Left colon (tissue), 2 donors: ENCODE results near the gene NLRP13. TPM values are rescaled to one million over a fixed set of nuclear protein-coding genes. Genes with fewer than 3 reads are reported as not detected.
A peak's percentile ranks its signal among the peaks of the same experiment; 100 is the strongest.
"Not testable (repeated sequence)": the region's sequence is repeated elsewhere in the genome, so short reads cannot be mapped to it uniquely, and the experiment has no call there.

Experiments used
- ATAC-seq: fragments of 200-7000 bp; cut with Tn5 transposase; one replicate; pipeline ENCODE4 v1.9.1; 2020; ENCODE audit warnings: mild to moderate bottlenecking, moderate library complexity
- DNase-seq, 2 donors: peaks; one replicate each; pipeline ENCODE4 v3.0.0-alpha.2; 2020
- intact Hi-C, 2 donors: fragments of 100-400 bp; cut with DNase I in 1 of 2; cut with micrococcal nuclease in 1 of 2; formaldehyde crosslinking; loops; one replicate each; pipeline versions ENCODE4 v1.11.2 to v1.14.0; 2022; cut with DNase I, micrococcal nuclease
- long read RNA-seq: library from polyadenylated mRNA; unstranded; transcript quantifications from one replicate; pipeline ENCODE4 v2.0.0, GENCODE V29; 2021
- total RNA-seq, 2 donors: library from RNA; stranded (reverse); fragmentation: NEBNext Ultra II Directional; extraction: Animal tissue kit (Norgen Biotek cat#: 25700); gene quantifications; one replicate each; pipeline ENCODE4 v1.2.1, GENCODE V29; 2021
- donor health status: DM: no; HTN: no; CAD: no.
- donor health status: DM: yes; HTN: yes; CAD: no.

Gene NLRP13
- total RNA-seq = not detected
- long read RNA-seq = 0 reads

DNA sequence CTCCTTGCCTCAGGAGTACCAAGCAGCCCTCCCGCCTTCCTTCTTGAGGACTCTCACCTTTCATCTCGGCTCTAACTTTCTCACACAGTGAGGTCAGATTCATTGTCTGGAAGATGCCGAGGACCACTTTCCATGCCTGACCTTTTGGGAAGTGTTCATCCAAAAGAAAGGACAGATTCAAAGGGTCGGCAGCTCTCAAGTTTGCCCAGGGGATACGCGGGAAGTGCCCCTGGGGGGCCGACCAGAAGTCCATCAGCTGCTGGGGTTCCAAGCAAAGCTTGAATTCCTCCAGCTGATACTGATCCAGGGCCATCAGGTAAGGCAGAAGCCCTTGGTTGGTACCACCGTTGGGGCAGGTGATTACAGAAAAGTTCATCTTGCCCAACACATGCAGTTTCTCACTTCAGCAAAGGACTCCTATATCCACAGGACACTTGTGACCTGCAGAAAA is at the start of gene NLRP13:
TSS of gene NLRP13 (minus strand) at position 401 of the 451 bp plus-strand sequence. CDS start at position 376, 25 bp downstream.
- DNase-seq (no peak), ATAC-seq (no peak)
- intact Hi-C loops = no loop called here

GRCh38 chr19:55980415-55980814 is 48.3 kb upstream of the NLRP13 start:
- DNase-seq (no peak), ATAC-seq (no peak)
- intact Hi-C loops = no loop called here

- intact Hi-C loops = no loop called here
- no peak for ATAC-seq
- no peak for DNase-seq
Observed at GRCh38 chr19:55973982-55974381, 41.8 kb upstream of the NLRP13 start.

- no peak for ATAC-seq
- intact Hi-C loops = no loop called here
- no peak for DNase-seq
Observed at GRCh38 chr19:55962186-55962585, 30.1 kb upstream of the NLRP13 start.

- DNase-seq (no peak), ATAC-seq (no peak)
- intact Hi-C loops = no loop called here
Observed at GRCh38 chr19:55959996-55960675, 28.0 kb upstream of the NLRP13 start.

- intact Hi-C loops = no loop called here
- DNase-seq = no peak
Observed at GRCh38 chr19:55958356-55958755, 26.2 kb upstream of the NLRP13 start.

GRCh38 chr19:55956431-55956830 is 24.3 kb upstream of the NLRP13 start:
- DNase-seq = no peak
- no peak for ATAC-seq
- intact Hi-C loops = no loop called here

More at GRCh38 chr19:55958356-55958755, 26.2 kb upstream of the NLRP13 start:
- ATAC-seq = no peak

DNA sequence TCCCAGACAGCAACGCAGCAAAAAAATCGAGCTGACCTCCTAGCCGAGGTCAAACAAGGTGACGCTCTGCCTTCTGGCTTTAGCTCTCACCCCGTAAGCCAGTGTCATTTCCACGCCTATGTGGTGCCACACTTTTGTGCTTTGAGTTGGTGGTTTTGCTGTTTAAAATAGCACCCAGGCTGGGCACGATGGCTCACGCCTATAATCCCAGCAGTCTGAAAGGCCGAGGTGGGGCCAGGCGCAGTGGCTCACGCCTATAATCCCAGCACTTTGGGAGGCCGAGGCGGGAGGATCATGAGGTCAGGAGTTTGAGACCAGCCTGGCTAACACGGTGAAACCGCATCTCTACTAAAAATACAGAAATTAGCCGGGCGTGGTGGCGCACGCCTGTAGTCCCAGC is 18.4 kb upstream of the NLRP13 start:
- intact Hi-C loops, ATAC-seq: not testable (repeated sequence)

GRCh38 chr19:55947532-55947931 is 15.4 kb upstream of the NLRP13 start, which contains the start of gene NLRP8:
Gene NLRP8, plus strand, starts transcription at chr19:55947832.
- ATAC-seq (no peak), DNase-seq (no peak)
- intact Hi-C loops = no loop called here

More for the DNA sequence above, 18.4 kb upstream of the NLRP13 start:
- not testable (repeated sequence) for DNase-seq

GRCh38 chr19:55940306-55940705 is 8.2 kb upstream of the NLRP13 start:
- ATAC-seq (no peak), DNase-seq (no peak)
- intact Hi-C loops = no loop called here

DNA sequence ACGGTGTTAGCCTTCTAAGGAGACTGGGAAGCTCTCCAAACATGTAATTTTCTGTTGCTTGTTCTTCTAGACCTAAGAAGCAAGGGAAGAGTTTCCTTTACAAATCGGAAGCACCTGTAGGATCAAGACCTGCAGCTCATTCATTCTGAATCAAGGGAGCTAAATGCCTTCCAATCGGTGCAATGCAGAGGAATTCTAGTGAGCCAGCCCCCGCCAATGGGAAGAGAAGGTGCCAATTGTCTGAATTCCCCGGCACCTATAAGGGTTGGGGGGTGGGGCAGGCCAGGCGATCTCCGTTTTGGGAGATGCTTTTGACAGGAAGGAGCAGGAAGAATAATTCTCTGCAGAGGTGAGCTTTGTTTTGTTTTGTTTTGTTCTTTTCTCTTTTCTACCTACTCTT is 7.1 kb upstream of the NLRP13 start:
- DNase-seq = no peak
- ATAC-seq = no peak
- intact Hi-C loops = no loop called here

- ATAC-seq (no peak), DNase-seq (no peak)
- intact Hi-C loops = no loop called here
Observed at GRCh38 chr19:55935206-55935605, 3.1 kb upstream of the NLRP13 start.

DNA sequence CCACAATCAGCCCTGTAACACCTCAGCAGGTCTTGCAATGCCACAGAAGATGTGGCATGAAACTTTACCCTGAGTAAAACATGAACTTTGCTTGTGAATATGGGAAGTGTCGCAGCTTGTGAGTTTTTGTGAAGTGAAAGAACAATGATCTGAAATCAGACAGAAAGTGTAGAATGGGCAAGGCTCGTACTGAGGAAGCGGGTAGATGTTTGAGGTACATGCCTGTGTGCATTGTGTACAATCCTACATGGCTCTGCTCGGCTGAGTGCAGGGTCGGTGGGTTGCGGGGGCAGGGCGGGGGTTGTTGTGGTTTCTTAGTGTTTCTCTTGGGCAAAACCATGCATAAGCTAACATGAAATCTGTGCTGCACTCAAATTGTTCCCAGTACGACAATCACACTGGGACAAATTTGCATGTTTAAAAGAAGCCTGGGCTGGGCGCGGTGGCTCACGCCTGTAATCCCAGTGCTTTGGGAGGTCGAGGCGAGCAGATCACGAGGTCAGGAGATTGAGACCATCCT is 1.1 kb downstream of the NLRP13 start:
- DNase-seq (no peak), ATAC-seq (no peak)
- intact Hi-C loops = no loop called here

DNA sequence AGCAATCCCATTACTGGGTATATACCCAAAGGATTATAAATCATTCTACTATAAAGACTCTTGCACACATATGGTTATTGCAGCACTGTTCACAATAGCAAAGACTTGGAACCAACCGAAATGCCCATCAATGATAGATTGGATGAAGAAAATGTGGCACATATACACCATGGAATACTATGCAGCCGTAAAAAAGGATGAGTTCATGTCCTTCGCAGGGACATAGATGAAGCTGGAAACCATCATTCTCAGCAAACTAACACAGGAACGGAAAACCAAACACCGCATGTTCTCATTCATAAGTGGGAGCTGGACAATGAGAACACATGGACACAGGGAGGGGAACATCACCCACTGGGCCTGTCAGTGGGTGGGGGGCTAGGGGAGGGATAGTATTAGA is 2.9 kb downstream of the NLRP13 start:
- DNase-seq, ATAC-seq, intact Hi-C loops: not testable (repeated sequence)

GRCh38 chr19:55927991-55928390 is 4.1 kb downstream of the NLRP13 start:
- intact Hi-C loops = no loop called here
- ATAC-seq = no peak
- no peak for DNase-seq

GRCh38 chr19:55923556-55923955 is 8.6 kb downstream of the NLRP13 start:
- intact Hi-C loops = no loop called here
- DNase-seq = no peak
- ATAC-seq = no peak

- intact Hi-C loops = no loop called here
- peak in 1 of 2 donors; percentile 6 for DNase-seq
- ATAC-seq = no peak
Observed at GRCh38 chr19:55913643-55914268, 18.4 kb downstream of the NLRP13 start.

GRCh38 chr19:55912916-55913315 is 19.2 kb downstream of the NLRP13 start:
- DNase-seq = no peak
- intact Hi-C loops = no loop called here
- no peak for ATAC-seq

- intact Hi-C loops = no loop called here
- DNase-seq = no peak
- ATAC-seq = no peak
Observed at GRCh38 chr19:55909801-55910200, 22.3 kb downstream of the NLRP13 start.

DNA sequence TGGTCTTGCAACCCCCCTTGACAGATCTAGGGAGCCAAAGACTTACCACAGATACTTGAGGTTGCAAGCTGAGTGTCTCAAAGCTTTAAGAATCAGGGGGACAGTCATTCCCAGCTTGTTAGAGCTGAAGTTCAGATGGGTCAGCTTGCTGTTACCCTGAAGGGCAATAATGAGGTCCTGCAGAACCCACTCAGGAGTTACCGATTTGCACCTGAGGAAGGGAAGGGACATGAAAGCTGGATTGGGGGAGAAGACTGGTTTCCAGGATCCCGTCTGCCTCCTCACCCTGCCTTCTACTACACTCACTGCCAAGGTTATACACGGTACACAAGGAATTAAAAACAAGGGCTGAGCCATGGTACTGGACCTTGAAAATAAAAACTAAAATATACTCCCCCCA is 24.4 kb downstream of the NLRP13 start:
- DNase-seq (no peak), ATAC-seq (no peak)
- intact Hi-C loops = no loop called here
